Measurements from ENCODE around the gene FAM81A.

Gene FAM81A

DNA sequence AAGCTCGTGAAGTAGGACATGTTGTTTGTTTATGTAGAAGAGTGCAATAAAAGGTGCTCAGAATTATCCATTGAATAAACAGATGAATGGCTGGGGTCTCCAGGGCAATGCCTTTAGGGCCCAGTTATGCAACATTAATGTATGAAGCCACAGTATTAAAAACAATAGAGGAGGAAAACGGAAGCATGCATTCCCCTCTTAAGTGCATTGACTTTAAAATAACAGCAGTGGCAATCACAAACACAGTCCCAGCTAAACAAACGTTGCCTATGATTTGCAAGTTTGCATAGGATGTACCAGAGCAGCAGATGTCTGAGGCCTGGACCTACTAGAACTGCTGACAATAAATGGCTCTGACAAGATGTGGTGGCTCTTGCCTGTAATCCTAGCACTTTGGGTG, 113.0 kb downstream of the FAM81A start:
- no peaks in the 10 kb centered on the region for H3K36me3 ChIP-seq
- no peak overlapping the region for H3K27ac ChIP-seq
- H3K4me1 ChIP-seq (ENCODE audit: control insufficient read depth in 1 of 2, insufficient read depth in 1 of 2, low read depth in 1 of 2, low read length in 1 of 2) = no peaks in the 10 kb centered on the region
- no peaks in the 10 kb centered on the region for H3K27me3 ChIP-seq
- TF ChIP-seq, protein P1, sequence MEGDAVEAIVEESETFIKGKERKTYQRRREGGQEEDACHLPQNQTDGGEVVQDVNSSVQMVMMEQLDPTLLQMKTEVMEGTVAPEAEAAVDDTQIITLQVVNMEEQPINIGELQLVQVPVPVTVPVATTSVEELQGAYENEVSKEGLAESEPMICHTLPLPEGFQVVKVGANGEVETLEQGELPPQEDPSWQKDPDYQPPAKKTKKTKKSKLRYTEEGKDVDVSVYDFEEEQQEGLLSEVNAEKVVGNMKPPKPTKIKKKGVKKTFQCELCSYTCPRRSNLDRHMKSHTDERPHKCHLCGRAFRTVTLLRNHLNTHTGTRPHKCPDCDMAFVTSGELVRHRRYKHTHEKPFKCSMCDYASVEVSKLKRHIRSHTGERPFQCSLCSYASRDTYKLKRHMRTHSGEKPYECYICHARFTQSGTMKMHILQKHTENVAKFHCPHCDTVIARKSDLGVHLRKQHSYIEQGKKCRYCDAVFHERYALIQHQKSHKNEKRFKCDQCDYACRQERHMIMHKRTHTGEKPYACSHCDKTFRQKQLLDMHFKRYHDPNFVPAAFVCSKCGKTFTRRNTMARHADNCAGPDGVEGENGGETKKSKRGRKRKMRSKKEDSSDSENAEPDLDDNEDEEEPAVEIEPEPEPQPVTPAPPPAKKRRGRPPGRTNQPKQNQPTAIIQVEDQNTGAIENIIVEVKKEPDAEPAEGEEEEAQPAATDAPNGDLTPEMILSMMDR (IDR thresholded peaks at IDR 0.05) = no peak
- H3K4me3 ChIP-seq (ENCODE audit: low read depth in 1 of 2, low read length in 1 of 2) = no peak overlapping the region
- no peaks in the 10 kb centered on the region for H3K9me3 ChIP-seq

DNA sequence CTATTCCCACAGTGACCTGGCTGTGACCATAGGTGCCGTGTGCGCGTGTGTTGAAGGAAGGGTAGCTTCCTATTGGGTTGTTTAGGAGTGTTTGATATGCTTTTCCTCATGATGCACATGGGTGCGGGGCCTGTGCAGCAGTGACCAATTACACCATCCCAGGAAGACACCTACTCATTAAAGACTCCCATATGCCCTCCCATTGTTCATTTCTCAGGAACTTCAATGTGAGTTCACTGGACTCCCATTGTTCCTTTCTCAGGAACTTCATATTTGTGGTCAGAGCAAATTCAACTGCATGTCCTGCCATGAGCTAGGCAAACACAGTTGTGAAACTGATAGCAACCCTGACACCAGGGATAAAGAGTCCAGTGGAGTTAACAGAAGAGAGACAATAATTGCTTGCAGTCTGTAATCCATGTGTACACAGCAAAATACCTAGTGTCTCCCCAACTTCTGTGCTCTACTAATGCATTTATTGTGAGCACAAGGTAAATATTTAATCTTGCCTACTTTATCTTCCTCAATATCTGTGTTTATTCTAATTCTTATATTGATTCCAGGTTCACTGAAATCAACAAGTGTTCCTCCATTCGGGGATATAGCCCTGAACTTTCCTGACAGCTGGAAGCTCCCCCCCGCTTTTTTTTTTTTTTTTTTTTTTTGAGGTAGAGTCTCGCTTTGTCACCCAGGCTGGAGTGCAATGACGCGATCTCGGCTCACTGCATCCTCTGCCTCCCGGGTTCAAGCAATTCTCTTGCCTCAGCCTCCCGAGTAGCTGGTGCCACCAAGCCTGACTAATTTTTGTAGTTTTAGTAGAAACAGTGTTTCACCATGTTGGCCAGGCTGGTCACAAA, 116.1 kb downstream of the FAM81A start:
- Histone ChIP-seq H3K27me3 (no peaks in the 10 kb centered on the region), H3K4me1 (ENCODE audit: control insufficient read depth in 1 of 2, insufficient read depth in 1 of 2, low read depth in 1 of 2, low read length in 1 of 2) (no peaks in the 10 kb centered on the region), H3K4me3 (ENCODE audit: low read depth in 1 of 2, low read length in 1 of 2) (no peak overlapping the region), H3K36me3 (no peaks in the 10 kb centered on the region), H3K9me3 (no peaks in the 10 kb centered on the region), H3K27ac (no peak overlapping the region)
- TF ChIP-seq, protein P1 (IDR thresholded peaks at IDR 0.05) = no peak

DNA sequence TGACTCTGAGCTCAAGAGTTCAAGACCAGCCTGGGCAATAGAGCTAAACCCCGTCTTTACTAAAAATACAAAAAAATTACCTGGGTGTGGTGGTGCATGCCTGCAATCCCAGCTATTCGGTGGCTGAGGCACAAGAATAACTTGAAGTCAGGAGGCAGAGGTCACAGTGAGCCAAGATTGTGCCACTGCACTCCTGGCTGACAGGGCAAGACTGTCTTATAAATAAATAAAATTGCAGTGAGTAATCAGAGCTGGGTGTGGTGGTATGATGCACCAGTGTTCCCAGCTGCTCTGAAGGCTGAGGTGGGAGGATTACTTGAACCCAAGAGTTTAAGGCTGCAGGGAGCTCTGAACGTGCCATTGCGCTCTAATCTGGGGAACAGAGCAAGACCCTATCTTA, 117.7 kb downstream of the FAM81A start:
- Histone ChIP-seq H3K27ac (no peak overlapping the region), H3K4me1 (ENCODE audit: control insufficient read depth in 1 of 2, insufficient read depth in 1 of 2, low read depth in 1 of 2, low read length in 1 of 2) (no peaks in the 10 kb centered on the region), H3K27me3 (no peaks in the 10 kb centered on the region), H3K36me3 (no peaks in the 10 kb centered on the region), H3K4me3 (ENCODE audit: low read depth in 1 of 2, low read length in 1 of 2) (no peak overlapping the region), H3K9me3 (no peaks in the 10 kb centered on the region)
- TF ChIP-seq, protein P1 (IDR thresholded peaks at IDR 0.05) = no peak

DNA sequence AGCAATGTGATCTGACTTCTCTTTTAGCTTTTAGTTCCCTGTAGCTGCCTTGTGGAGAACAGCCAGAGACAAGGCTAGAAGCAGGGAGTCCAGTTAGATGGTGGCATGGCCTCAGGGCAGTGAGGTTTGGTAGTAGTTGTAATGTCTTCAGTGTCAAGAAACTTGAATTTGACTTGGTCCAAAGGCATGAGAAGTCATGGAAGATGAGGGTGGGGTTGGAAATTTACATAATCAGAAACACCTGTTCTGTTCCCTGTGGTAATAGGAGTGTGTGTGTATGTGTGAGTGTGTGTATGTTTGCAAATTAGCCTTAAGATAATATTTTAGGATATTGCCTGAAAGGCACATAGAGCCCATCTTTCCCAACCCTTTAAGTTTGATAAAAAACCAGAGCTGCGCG, 118.4 kb downstream of the FAM81A start:
- Histone ChIP-seq H3K4me1 (ENCODE audit: control insufficient read depth in 1 of 2, insufficient read depth in 1 of 2, low read depth in 1 of 2, low read length in 1 of 2) (no peaks in the 10 kb centered on the region), H3K9me3 (no peaks in the 10 kb centered on the region), H3K36me3 (no peaks in the 10 kb centered on the region), H3K4me3 (ENCODE audit: low read depth in 1 of 2, low read length in 1 of 2) (no peak overlapping the region), H3K27ac (no peak overlapping the region), H3K27me3 (no peaks in the 10 kb centered on the region)
- TF ChIP-seq, protein P1 (IDR thresholded peaks at IDR 0.05) = no peak

DNA sequence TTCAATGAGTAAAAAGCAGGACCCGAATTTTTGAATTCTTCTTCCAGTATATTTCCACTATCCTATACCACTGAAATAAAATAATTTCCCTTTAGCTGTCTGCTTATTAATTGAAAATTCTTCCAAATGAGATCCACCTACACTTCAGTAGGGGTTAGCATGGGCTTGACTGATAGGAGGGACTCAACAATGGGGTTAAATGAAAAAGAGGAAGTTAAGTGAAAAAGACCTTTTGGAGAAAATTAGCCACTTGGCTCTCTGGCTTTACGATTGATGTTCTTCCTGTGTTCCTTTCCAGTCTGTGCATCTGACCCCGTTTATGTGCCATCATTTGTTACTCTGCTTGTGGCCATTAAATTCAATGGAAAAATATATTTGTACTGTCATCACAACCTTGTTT, 119.6 kb downstream of the FAM81A start:
- Histone ChIP-seq H3K4me1 (ENCODE audit: control insufficient read depth in 1 of 2, insufficient read depth in 1 of 2, low read depth in 1 of 2, low read length in 1 of 2) (no peaks in the 10 kb centered on the region), H3K9me3 (no peaks in the 10 kb centered on the region), H3K4me3 (ENCODE audit: low read depth in 1 of 2, low read length in 1 of 2) (no peak overlapping the region), H3K36me3 (no peaks in the 10 kb centered on the region), H3K27ac (no peak overlapping the region), H3K27me3 (no peaks in the 10 kb centered on the region)
- TF ChIP-seq, protein P1 (IDR thresholded peaks at IDR 0.05) = no peak

Measured in neutrophil (primary cell).